DMS114 treated with DMSO at 0.1 percent for 48 hours (cell line): ENCODE results near the gene VEZF1.

Source experiments
- DNase-seq: peaks from one replicate; lab custom pipeline; 2025; ENCODE audit not compliant: unreplicated experiment; lab: John Stamatoyannopoulos, UW

The VEZF1 gene

DNA sequence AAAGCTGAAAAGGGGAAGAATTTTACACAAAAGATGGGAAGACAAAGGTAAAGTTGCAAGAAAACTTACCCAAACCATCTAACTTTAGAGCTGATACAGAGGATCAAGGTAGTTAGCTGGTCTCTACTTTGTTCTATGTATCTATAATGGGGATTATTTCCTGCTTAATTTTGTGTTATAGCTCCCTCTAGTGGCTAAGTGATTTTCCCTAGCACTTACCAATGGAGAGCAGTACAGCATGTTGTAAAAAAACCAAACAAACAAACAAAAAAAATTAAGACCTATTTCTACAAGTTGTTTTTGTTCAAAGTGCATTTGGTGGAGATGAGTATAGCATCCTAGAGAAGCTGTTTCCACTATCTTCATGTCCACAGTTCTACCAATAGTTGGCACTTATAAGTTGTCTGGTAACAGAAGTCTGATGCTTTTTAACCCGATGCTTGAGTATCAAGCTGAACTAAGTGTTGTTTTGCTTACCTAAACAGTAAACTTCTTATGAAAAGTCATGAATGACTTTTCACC is 11.5 kb upstream of the VEZF1 start:
- peak; percentile 79 for DNase-seq

GRCh38 chr17:57999010-57999495 is 11.0 kb upstream of the VEZF1 start:
- DNase-seq: no peak

DNA sequence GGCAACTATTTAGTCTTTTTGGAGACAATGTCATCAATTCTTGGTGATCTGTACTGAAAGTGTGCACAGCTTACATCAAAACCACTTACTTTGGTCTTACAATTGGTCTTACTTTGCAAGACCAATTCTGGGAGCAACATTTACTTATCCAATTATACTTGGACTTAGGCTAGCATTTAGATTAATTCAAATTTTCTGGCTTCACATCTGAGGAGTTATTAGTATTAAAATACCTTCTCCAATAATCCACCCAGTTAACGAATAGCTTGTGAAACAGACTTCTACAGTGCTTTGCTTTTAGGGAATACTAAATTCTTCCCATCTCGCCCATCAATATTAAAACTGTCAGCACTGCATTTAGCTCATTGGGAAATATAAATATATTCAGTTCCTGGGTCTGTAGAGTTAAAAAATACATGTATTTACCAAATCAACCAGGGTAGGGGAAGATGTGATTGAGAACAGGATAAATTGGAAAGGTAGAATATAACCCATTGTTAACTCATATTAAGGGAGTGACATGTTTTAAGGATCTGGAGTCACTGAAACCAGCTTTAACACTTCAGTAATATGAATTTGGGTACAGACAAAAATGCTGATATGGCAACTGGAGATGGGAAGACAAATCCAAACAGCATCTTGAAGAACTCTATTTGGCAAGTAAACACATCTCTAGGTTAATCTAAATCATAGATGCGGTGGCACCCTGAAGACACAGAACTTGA is 9.2 kb upstream of the VEZF1 start:
- no peak for DNase-seq

GRCh38 chr17:57995076-57995956 is 7.3 kb upstream of the VEZF1 start:
- peak; percentile 57 for DNase-seq

GRCh38 chr17:57994436-57994835 is 6.4 kb upstream of the VEZF1 start:
- no peak for DNase-seq

DNA sequence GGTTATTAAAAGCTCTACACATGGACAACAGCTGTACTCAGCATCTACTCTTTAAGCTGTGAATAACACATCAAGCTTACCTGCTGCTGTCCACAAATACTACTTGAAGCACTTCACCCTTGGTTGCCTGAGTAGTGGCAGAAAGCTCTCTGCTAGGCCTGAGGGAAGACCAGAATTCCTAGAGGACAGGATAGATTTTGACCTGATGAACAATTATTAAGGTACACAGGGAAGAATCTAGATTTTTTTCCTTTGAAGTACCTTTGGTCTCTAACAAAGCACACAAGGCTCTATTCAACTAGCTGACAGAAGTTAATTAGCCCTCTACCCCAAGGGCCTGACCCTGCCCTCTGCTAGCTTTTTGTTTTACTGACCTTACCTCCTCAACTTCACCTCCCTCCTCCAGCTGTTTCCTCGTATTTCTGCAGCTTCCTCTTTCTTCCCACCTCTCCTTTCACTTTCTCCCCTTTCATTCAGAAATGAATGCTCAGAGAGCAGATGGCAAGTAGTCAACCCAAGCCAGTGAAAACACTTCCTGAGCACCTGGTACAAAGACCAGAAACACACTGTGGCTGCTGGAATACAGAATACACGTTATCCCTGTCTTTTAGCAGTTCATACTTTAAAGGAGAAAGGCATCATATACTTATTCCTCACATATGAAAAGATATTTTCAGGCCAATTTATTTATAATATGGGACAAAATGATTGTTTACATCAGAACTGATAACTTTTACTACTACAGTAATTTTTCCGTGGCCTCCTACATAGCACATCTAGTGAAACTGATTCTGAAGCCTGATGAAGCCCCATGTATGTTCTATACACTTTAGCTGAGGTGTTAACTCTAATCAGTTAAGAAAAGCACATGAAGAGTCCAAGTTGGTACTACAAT is 5.7 kb upstream of the VEZF1 start:
- no peak for DNase-seq

DNA sequence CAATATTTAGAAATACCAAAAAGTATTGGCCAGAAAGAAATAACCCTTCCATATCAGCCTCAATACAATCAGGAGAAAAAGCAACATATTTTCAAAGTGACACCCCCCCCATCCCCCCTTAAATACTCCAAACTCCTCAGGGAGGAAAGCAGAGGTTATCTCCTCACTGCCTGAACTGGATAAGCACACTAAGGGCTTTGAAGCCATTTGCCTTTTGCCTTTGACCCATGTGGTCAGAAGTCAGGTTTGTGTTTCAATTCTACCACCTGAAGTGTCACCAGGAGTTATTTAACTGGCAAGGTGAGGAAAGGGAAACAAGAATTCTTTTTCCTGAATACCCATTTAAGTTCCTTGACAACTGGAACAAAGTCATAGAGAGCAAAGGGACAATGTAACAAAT is 3.5 kb upstream of the VEZF1 start:
- DNase-seq: no peak

DNA sequence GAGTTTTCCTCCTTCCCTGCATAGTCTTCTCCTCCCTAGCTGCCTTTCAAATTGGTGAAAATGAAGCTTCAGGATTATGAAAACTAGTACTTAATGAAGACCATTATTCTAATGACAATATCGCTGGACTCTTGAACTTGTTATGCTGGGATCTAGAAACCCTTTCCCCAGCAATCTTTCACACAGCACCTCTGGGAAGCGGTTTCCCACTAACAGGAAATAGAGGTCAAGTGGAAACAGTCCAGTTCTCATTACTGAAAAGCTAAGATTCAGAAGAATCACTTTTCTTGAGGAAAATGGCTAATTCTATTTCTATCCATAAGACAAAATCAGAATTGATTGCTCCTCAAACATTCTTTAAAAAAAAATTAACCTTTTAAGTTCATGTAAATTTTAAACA is 2.0 kb upstream of the VEZF1 start:
- no peak for DNase-seq

DNA sequence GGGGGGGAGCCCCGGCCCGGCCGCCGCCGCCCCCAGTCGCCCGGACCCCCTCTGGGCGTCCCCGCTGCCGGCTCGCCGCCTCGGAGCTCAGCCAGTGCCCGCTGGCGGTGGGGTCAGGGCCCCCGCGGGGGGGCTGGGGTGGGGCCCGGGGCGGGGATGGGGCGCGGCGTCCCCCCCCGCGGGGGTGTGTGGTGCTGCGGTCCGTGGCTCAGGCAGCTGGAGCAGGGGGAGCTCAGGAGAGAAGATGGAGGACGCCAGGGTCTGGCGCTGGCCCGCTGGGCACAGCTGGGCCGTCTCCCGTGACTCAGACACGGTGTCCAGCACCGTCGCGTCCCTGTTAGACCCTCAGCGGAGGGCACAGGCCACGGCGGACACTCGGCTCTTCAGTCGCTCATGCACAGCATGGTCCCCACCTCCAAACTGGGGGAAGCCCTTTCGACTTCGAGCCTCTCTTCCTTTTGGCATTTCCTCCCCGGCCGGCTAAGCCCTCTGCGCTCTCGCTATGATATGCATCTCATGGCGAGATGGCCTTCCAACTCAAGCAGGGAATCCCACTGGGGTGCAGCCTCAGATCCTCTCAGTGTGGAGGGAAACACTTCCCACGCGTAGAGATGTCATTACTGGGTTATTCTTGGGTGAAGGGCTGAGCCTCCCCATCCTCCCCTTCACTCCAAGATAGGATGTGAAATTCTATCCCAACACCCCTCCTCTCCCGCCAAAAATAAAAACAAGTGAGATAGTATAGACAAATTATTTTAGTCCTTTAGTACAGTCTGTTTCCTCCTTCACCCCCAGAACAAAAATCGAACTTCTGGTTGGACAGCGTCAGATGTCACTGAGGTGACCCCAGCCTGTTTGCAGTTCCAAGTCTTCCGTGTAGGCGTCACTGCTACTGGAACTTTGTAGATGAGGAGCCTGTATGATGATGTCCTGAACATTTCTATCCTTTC is 522 bp upstream of the VEZF1 start:
- peak; percentile 65 for DNase-seq

GRCh38 chr17:57986841-57987580 is 1.0 kb downstream of the VEZF1 start:
- DNase-seq: no peak

DNA sequence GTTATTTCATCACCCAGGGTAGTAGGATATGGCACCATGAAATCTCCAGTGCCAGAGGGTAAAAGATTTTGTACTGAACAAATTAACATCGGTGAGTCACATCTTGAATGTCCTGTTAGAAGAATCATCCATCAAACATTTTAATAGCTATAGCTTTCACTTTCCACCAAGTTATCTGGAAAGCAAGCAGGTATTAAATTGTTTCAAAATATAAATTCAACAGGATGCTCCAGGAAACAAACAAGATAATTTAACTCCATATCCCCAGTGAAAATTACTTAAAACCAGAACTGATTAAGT is 2.4 kb downstream of the VEZF1 start:
- no peak for DNase-seq

GRCh38 chr17:57984936-57985674 is 2.9 kb downstream of the VEZF1 start:
- DNase-seq: no peak

- no peak for DNase-seq
These were observed 3.7 kb downstream of the VEZF1 start for GRCh38 chr17:57984261-57984890.

- no peak for DNase-seq
These were observed 4.6 kb downstream of the VEZF1 start for GRCh38 chr17:57983446-57983845.

- DNase-seq: no peak
These were observed 5.4 kb downstream of the VEZF1 start for GRCh38 chr17:57982452-57983170.

DNA sequence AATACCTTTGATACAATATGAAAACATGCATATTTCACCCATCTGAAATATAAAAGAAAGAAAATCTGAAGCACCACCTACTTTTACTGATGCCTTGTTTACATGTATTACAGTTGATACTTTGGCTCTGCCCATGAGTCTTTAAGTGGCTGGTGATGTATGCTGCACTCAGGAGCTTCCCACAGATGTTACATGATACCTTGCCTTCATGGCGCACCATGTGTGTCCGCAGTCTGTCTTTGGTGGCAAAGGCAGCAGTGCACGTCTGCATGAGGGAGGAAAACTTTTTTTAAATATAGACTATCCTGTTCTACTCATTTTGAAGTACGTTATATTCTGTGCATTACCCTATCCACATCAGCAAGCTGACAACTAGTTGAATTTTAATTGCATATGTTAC is 7.5 kb downstream of the VEZF1 start:
- no peak for DNase-seq

DNA sequence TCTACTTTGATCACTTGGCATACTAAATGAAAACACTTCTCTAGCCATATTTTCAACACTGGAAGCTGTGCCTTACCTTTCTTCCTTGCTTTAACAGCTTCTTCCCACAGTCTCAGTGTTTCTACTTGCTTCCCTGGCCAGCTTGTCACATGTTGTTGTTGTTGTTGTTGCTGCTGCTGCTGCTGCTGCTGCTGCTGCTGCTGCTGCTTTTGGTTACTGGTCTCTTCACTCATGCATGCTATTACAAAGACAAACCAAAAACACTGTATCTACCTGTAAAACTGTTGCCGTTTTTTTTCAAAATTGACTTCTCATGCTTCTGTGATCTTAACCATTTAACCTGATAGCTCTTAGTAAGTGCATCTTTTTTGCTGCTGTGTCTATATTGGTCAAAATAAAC is 9.0 kb downstream of the VEZF1 start:
- DNase-seq: no peak

DNA sequence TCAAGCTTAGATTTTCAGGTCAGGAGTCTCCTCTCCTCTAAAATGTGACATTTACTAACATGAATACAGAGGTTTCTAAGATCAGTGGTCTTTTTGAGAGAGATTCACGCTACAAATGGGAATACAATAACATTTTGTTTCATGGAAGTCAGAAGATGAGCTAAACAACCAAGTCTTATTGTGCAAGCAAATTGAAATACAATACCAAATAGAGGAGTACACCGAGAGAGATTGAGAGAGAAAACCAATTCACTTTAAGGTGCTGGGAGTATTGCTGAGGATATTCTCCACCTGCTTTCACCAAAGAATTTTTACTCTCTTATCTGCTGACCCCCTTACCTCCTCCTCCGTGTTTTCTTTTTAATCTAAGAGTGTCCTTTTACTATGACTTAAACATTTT is 11.5 kb downstream of the VEZF1 start:
- no peak for DNase-seq
